Stimulated activated CD4-positive, alpha-beta T cell treated with anti-CD3 and anti-CD28 coated beads, Interleukin-15, amount 100 ng/mL, for 48 hours (primary cell): Measurements from ENCODE around the gene BICD1.

Source experiments
- DNase-seq, 2 donors: peaks; one replicate each; pipeline ENCODE4 v3.0.0-alpha.2; 2020; ENCODE audit warnings: low read depth in 2 of 2

The BICD1 gene

DNA sequence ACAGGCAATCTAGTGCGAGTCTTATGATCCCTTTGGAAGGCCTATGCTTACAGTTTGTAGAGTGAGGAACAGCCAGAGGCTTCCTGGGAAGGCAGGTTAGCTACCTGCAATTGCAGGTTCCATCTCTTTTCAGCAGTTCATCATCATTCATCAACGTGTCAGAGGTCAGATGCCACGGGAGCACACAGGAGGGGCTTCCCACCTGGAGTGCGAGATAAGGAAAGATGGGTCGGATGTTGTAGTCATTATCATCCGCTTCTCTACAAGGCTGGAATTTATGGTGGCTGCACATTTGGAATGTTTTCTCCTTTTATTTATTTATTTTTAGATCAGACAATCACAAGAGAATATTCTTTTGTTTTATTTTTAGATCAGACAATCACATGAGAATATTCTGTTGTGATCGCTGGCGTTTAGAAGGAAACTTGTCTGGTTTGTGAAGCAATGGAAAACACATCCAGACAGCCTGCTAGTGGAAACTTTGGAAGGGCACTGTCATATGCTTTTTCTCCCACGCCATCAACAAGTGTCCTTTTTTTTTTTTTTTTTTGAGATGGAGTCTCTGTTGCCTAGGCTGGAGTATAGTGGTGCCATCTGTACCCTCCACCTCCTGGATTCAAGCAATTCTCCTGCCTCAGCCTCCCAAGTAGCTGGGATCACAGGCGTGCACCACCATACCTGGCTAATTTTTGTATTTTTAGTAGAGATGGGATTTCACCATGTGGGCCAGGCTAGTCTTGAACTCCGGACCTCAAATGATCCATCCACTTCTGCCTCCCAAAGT is 1.9 kb upstream of the BICD1 start:
- no peak for DNase-seq

DNA sequence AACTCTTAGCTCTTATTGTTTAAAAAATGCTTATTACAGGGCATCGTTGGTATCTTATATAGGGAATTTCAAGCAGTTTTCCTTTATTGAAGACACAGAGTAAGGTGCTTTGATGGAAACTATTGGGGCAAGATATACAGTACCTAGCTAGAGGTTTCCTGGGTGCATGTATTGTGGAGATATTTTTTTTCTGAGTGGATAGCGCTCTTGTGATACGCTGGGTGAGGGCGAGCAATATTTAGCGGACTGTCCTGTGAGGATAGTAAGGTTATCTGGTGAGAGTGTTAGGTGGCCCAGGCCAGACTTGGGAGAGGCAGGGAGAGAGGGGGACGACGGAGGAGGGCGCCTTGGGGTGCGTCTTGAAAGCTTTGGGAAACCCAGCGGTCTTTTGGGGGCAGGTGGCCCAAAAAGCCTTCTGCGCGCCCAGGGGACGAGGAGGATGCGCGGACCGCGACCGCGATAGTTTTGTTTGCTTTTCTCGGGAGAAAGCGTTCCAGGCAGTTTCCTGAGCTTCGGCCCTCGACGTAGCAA is 596 bp upstream of the BICD1 start:
- no peak for DNase-seq

DNA sequence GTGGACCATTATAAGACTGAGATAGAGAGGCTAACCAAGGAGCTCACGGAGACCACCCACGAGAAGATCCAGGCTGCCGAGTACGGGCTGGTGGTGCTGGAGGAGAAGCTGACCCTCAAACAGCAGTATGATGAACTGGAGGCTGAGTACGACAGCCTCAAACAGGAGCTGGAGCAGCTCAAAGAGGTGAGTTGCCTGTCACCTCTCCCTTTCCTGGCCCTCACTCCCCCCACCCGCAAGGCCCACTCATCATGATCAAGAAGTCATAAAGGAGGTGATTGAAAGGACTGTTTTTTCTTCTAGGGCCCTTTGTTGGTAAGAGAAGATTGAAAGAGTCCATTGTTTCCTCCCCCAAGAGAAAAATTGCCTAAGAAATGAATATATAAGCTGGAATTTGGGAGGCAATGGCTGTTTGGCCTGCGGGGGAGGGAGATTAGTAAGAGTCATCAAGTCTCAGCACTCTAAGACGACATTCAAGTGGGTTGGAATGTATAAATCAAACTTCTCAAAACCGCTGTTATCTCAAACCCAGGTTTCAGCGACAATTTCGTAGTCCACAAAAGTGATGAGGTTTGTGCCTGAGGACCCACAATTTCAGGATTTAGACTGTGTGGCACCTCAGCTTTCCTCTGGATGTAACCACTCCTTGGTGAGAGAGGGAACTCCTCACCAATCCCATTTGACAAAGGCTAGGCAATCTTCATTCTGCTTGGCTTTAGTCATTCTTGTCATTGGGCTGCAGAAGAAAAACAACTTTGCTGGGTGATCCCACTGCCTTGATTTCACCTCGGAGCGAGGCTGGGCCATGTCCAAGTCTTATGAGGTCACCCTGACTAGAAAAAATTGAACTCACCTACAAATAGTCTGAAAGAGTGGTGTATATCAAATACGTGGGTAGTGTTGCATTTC is 966 bp downstream of the BICD1 start:
- DNase-seq: peak in 1 of 2 donors; percentile 30

DNA sequence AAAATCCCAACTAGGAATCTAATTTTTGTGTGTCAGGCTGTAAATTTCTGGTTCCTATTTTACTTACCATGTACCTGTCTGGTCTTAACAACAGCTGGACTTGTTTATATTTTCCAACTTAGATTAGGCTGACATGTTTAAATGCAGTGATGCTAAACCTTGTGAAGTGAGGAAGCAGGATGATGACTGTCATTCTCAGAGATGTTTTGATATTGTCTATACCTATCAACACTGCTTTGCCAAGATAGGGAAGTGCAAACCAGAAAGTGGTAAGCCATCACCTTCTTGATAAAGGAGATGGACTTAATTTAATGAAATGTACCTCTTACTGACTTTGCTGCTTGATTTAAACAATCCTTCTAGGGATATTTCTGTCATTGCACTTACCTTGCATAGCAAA is 2.1 kb downstream of the BICD1 start:
- DNase-seq: no peak

DNA sequence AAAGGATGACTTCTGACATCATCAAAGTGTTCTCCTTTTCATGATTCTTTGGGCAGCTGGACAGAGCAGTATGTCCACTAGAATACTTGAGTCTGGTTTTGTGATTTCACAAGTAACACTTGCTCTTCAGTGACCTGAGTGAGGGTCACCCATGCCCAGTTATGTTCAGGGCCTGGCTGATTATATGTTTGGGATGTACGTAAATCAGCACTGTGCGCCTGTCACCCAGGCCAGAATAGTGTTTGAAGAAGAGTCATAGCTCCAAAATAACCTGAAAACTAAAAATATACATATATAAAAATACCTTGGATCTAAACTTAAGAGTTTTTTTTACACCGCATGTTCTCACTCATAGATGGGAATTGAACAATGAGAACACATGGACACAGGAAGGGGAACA is 3.8 kb downstream of the BICD1 start:
- no peak for DNase-seq

DNA sequence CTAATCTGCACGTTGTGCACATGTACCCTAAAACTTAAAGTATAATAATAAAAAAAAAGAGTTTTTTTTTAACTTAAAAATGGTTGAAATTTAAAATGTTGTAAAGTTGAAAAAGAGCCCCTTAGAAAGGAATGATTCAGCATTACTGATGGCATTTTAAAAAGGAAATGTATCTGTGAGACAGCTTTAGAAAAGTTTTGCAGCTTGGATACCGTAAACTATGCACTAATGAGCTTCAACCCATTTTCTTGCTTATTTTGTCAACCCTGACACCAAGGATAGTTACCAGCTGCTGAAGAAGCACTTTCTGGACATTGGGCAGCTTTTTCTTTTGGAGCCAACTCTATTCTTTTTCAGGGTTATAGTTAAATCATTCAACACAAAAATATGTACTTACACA is 4.3 kb downstream of the BICD1 start:
- DNase-seq: no peak

DNA sequence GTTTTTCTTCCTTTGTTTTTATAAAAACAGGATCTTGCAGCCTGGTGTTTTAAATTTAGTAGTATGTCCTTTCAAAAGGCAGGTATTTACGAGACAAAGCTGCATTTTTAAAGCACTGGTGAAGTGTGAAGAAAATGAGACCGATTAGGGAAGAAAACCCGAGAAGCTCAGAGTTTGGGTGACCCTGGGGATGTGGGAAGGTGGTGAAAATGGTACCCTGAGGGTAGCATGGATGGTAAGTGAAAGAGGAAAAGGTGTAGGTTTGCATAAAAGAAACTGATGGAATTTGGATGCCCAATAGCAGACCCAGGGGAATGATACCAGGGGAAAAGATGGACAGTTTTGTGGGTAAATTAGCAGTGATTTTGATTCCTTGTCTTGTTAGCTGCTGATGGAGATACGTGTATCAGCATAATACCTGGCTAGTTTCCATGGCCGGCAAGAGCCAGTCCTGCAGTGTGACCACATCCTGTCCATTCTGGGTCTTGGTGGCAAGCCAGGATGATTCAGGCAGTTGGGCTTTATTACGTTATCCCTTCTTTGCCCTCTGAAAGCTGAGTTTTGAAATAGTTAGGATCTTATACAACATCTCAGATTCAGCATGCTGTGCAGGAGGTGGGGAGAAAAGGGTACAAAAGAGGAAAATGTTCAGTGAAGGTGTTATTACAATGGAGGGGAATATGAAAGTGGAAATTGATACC is 8.9 kb downstream of the BICD1 start:
- DNase-seq: no peak

DNA sequence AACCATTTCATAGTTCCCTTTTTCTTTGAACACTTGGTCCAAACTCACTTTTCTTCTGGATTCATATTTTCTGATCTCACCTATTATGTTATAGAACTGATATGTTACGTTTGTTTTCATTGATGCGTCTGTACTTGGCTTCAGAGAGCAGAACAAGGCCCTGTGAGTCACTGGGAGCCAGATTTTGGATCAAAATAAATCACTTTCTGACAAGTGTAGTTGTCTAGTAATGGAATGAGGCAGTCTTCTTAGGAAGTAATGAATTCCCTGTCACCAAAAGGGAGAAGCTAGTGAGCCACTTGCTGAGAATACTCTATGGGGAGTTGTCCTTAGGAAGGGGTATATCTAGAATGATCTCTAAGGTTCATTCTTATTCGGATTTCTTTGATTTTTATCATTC is 10.2 kb downstream of the BICD1 start:
- no peak for DNase-seq

DNA sequence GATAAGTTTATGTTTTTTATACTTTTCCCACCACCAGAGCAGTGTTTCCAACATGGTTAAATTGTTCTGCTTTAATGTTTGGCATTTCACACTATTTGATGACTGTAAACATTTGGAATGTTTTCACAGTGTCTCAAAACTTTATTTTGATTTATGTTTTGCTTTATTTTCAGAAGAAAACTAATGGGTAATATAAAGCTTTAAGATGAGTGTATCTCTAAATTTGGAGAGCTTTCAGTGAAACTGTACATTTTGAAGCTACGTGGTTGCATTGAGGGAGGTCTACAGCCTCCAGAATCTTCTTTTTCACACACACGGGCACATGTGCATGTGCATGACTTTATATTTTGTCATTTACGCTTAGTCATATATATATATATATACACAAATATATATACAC is 10.7 kb downstream of the BICD1 start:
- DNase-seq: no peak

GRCh38 chr12:32118806-32119205 is 12.2 kb downstream of the BICD1 start:
- DNase-seq: no peak

DNA sequence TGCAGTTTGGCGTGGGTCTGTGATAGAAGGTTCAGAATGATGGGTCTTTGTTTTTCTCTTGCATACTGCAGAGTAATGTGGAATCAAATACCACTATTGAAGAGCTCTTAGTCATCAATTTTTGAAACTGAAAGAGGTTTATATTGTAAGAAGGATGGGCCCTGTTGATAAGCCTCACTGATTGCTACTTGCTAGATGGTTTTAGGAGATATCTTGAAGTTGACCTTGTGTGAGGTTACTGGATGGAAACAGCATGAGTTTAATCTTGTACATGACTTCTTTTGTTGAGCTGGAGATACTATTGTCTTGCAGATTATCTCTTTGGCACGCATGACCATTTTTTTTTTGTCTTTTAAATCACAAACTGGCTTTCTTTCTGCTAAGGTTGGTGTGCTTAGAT is 13.8 kb downstream of the BICD1 start:
- DNase-seq: no peak

- no peak for DNase-seq
These were observed 18.0 kb downstream of the BICD1 start for GRCh38 chr12:32124637-32125036.

DNA sequence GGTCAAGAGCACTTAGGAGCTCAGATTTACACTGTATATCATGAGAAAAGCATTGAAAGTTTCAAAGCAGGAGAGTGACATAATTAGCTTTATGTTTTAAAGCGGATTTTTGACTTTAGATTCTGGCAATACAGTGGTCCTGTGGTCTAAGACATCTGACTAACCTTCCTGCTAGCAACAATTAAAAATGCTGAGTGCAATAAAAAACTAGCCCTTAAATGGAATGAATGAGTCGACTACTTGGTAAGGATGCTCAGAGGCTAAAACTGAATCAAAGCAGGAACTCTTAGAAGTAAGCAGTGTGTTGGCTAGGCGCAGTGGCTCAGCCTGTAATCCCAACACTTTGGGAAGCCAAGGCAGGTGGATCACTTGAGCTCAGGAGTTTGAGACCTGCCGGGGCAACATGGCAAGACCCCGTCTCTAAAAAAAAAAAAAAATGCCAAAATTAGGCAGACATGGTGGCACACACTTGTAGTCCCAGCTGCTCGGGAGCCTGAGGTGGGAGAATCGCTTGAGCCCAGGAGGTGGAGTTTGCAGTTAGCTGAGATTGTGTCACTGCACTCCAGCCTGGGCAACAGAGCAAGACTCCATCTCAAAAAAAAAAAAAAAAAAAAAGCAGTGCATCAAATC is 18.9 kb downstream of the BICD1 start:
- no peak for DNase-seq

DNA sequence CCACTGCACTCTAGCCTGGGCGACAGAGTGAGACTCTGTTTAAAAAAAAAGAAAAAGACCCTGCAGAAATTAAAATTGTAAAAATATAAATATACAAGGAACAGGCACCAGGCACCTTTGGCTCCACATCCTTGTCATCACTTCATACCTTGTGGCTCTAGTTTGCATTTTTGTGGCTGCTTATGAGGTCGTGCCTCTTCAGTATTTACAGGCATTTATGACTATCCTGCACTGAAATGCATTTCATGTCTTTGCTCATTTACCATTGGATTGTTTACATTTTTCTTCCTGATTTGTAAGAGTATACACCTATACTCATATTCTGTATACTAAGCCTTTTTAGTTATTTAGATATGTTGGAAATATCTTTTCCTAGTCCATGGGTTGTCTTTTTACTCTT is 20.1 kb downstream of the BICD1 start:
- no peak for DNase-seq

DNA sequence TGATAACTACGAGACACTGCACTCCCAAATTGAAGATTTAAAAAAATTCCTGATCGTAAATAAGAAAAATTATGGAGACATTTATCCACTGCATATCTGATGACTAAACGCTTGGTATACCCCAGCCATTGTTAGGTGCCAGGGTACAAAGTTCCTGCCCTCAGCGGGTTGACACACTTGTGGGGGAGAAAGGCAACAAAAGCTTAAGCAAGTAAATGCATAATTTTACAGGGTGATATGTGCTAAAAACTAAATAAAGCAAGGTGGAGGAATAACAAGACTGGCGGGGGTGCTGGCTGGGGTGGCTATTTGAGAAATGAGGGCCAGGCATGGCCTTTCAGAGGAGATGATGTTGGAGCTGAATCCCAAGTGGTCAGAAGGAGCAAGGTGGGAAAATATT is 25.0 kb downstream of the BICD1 start:
- DNase-seq: no peak

- peak; percentile 57 to 68 for DNase-seq
These were observed 27.6 kb downstream of the BICD1 start for GRCh38 chr12:32134101-32134888.

DNA sequence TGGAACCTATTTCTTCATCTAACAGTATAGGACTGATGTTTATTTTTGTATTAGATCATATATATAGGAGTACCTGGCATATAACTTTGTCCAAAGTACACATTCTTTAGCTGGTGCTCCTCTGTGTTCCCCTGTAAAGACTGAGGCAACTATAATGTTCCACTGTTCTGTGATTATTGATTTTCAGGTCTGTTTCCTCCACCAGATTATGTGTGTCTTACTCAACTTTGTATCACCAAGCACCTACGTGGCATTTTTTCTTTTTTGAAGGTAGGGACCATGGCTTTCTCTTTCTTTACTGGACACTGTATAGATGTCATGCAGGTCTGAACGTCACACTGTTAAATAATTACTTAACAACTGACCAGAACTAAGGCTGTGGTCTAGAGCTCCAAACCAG is 29.3 kb downstream of the BICD1 start:
- DNase-seq: no peak

DNA sequence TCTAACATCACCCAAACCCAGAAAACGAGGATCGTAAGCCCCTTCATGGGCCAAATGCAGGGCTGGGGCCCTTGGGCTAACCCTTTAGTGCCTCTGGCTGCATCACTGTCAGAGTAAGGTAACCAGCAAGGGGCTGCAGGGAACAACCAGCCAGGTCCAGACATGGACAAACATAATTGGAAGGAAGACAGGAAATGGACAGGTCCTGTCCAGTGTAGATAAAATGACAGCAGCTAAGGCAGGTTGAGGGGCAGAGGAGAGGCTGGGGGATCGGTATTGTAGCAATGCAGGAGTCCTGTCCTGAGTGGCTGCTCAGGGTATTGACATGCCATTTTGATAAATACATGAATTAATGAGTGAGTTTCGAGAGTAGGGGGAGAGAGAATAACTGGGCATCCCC is 29.8 kb downstream of the BICD1 start:
- no peak for DNase-seq

- DNase-seq: peak in 1 of 2 donors; percentile 22
These were observed 32.4 kb downstream of the BICD1 start for GRCh38 chr12:32139064-32139421.

GRCh38 chr12:32140877-32141276 is 34.2 kb downstream of the BICD1 start:
- DNase-seq: no peak

- no peak for DNase-seq
These were observed 38.4 kb downstream of the BICD1 start for GRCh38 chr12:32145096-32145495.
